BLaER1 treated with 17β-estradiol and CSF1 and Interleukin-3, amounts not matched to agents 10 nM and 100 nM (cell line): ENCODE measurements around the gene DLG5.
A peak's percentile ranks its signal among the peaks of the same experiment; 100 is the strongest.

ENCODE experiments used
- H3K27ac ChIP-seq, 11 experiments: shearing (Covaris generic); formaldehyde crosslinking; 2 replicates each; pipeline ENCODE4 v1.8.1; 2022
- H3K27me3 ChIP-seq, 11 experiments: shearing (Covaris generic); formaldehyde crosslinking; 2 replicates each; pipeline ENCODE4 v1.8.1; 2022
- H3K36me3 ChIP-seq, 11 experiments: shearing (Covaris generic); formaldehyde crosslinking; 2 replicates each; pipeline ENCODE4 v1.8.1; 2022
- H3K4me1 ChIP-seq, 10 experiments: shearing (Covaris generic); formaldehyde crosslinking; 2 replicates each; pipeline ENCODE4 v1.8.1; 2022
- H3K4me2 ChIP-seq, 11 experiments: shearing (Covaris generic); formaldehyde crosslinking; 2 replicates each; pipeline ENCODE4 v1.8.1; 2022
- H3K4me3 ChIP-seq, 10 experiments: shearing (Covaris generic); formaldehyde crosslinking; 2 replicates each; pipeline ENCODE4 v1.8.1; 2022
- H3K9ac ChIP-seq, 11 experiments: shearing (Covaris generic); formaldehyde crosslinking; 2 replicates each; pipeline ENCODE4 v1.8.1; 2022
- H3K9me3 ChIP-seq, 11 experiments: shearing (Covaris generic); formaldehyde crosslinking; replicated peaks in 1 of 11; 2 replicates each; pipeline ENCODE4 v1.8.1; 2022
- H4K20me1 ChIP-seq, 11 experiments: shearing (Covaris generic); formaldehyde crosslinking; 2 replicates each; pipeline ENCODE4 v1.8.1; 2022
- Cebpa-rat ChIP-seq, 11 experiments: shearing (Covaris generic); IDR thresholded peaks; 2 replicates each; pipeline ENCODE4 v1.8.1; 2022

DLG5 gene

GRCh38 chr10:77819210-77820112 is 107.1 kb downstream of the DLG5 start:
- Histone ChIP-seq H3K27ac (no peak overlapping the region), H3K9ac (no peak overlapping the region), H3K27me3 (no peaks in the 10 kb centered on the region), H4K20me1 (peaks cover 0 to 17% (median 7%) of the 10 kb centered on the region in 11 experiments; a peak in 9 of 22 replicates), H3K4me2 (peak overlapping the region in 8 of 11 experiments; percentile 66 to 93 (median 85); a peak in 16 of 22 replicates), H3K9me3 (no peaks in the 10 kb centered on the region), H3K4me1 (peaks cover 7 to 47% (median 32%) of the 10 kb centered on the region in 10 experiments; a peak in 18 of 20 replicates), H3K4me3 (no peak overlapping the region), H3K36me3 (peaks cover 26 to 58% (median 49%) of the 10 kb centered on the region in 11 experiments; a peak in 21 of 22 replicates)
- no peak for TF ChIP-seq Cebpa-rat (IDR thresholded peaks at IDR 0.05)

DNA sequence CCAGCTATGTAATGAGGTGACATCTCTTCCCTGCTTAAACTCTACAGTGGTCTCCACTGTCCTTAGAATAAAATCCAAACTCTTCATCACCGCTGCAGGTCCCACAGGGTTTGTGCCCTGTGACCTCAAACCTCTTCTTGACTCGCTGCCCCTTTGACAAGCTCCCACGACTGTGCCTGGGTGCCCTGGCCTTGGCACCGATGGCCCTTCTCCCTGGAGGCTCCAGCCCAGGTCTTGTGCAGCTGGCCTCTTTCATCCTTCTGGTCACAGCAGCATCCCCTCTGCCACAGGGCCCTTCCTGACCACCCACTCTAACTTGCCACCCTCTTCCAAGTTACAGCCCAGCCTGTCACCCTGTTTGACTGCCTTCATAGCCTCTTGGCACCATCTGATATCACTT is 108.2 kb downstream of the DLG5 start:
- H3K9me3 ChIP-seq: no peaks in the 10 kb centered on the region
- H3K36me3 ChIP-seq: peaks cover 26 to 54% (median 43%) of the 10 kb centered on the region in 11 experiments; a peak in 21 of 22 replicates
- no peak for TF ChIP-seq Cebpa-rat (IDR thresholded peaks at IDR 0.05)

GRCh38 chr10:77817541-77817940 is 109.0 kb downstream of the DLG5 start:
- Histone ChIP-seq H3K9me3 (no peaks in the 10 kb centered on the region), H3K4me2 (peak overlapping the region in 2 of 11 experiments; percentile 8 to 12; a peak in 2 of 22 replicates), H3K27ac (no peak overlapping the region), H3K9ac (no peak overlapping the region), H4K20me1 (peaks cover 0 to 17% (median 7%) of the 10 kb centered on the region in 11 experiments; a peak in 9 of 22 replicates), H3K4me1 (peaks cover 7 to 47% (median 32%) of the 10 kb centered on the region in 10 experiments; a peak in 18 of 20 replicates), H3K27me3 (no peaks in the 10 kb centered on the region), H3K36me3 (peaks cover 26 to 61% (median 47%) of the 10 kb centered on the region in 11 experiments; a peak in 21 of 22 replicates), H3K4me3 (no peak overlapping the region)
- TF ChIP-seq Cebpa-rat (IDR thresholded peaks at IDR 0.05): no peak

More for the DNA sequence above, 108.2 kb downstream of the DLG5 start:
- Histone ChIP-seq H3K4me2 (0 out of 22 replicates have a peak overlapping the region, but pooled peaks of 1 of the 11 experiments have one; percentile 24), H3K9ac (no peak overlapping the region), H3K4me1 (peaks cover 7 to 47% (median 32%) of the 10 kb centered on the region in 10 experiments; a peak in 18 of 20 replicates), H3K27me3 (no peaks in the 10 kb centered on the region), H3K4me3 (no peak overlapping the region), H3K27ac (no peak overlapping the region), H4K20me1 (peaks cover 0 to 17% (median 7%) of the 10 kb centered on the region in 11 experiments; a peak in 9 of 22 replicates)

DNA sequence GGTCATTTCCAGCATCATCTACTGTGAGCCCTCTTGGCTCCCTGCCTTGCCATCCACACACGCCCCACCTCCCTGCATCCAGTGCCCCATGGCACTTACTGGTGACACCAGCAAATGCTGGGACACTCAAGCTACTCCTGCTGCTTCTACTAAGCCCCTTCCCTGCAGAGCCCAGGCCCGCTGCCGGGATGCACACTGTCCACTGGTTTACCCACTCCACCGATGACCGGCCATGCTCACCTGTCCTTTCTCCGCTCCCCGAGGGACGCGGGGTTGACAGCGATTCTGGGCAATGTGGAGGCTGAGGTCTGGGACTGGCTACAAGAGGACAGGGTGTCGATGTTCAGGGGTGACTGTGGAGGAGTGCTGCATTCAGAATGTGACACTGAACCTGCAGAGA is 110.2 kb downstream of the DLG5 start:
- TF ChIP-seq Cebpa-rat (IDR thresholded peaks at IDR 0.05): no peak
- no peak overlapping the region for H3K4me3 ChIP-seq
- no peak overlapping the region for H3K4me2 ChIP-seq
- H3K9me3 ChIP-seq: no peaks in the 10 kb centered on the region
- peaks cover 29 to 73% (median 56%) of the 10 kb centered on the region in 11 experiments; a peak in 21 of 22 replicates for H3K36me3 ChIP-seq
- H3K4me1 ChIP-seq: peaks cover 0 to 36% (median 22%) of the 10 kb centered on the region in 10 experiments; a peak in 17 of 20 replicates
- no peak overlapping the region for H3K27ac ChIP-seq
- H4K20me1 ChIP-seq: peaks cover 0 to 17% (median 6%) of the 10 kb centered on the region in 11 experiments; a peak in 8 of 22 replicates
- no peaks in the 10 kb centered on the region for H3K27me3 ChIP-seq
- no peak overlapping the region for H3K9ac ChIP-seq

- no peaks in the 10 kb centered on the region for H3K9me3 ChIP-seq
- H3K27ac ChIP-seq: no peak overlapping the region
- no peaks in the 10 kb centered on the region for H3K27me3 ChIP-seq
- no peak for TF ChIP-seq Cebpa-rat (IDR thresholded peaks at IDR 0.05)
- H3K9ac ChIP-seq: no peak overlapping the region
- peaks cover 0 to 13% (median 0%) of the 10 kb centered on the region in 11 experiments; a peak in 3 of 22 replicates for H4K20me1 ChIP-seq
- H3K4me1 ChIP-seq: peaks cover 0 to 10% (median 0%) of the 10 kb centered on the region in 10 experiments; a peak in 4 of 20 replicates
- H3K4me3 ChIP-seq: no peak overlapping the region
- no peak overlapping the region for H3K4me2 ChIP-seq
- peaks cover 37 to 92% (median 67%) of the 10 kb centered on the region in 11 experiments; a peak in 21 of 22 replicates for H3K36me3 ChIP-seq
These were observed 113.8 kb downstream of the DLG5 start for GRCh38 chr10:77812741-77813140.

DNA sequence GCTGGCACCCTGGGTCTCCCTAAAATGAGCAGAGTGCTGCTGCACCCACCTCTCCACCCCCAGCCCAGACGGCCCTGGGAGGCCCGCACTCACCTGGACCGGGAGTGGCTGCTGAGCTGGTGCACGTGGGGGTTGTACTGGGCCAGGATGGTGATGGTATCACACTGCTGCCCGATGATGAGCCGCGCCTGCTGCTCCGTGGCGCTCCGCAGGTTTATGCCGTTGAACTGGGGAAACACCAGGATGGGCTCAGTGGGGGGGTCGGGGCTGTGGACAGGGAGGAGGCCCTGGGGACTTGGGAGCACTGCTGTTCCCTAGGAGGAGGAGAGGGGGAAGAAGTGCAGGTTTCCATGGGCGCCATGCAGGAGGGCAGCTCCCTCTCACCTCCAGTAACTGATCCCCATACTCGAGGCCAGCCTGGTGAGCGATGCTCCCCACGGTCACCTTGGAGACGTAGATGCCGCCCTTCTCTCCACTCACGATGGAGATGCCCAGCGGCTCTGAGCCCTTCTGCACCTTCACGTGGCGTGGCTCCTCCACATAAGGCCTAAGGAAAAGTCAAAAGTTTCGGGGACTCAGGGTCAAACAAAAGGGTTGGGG is 114.6 kb downstream of the DLG5 start:
- H3K9ac ChIP-seq: no peak overlapping the region
- H3K36me3 ChIP-seq: peaks cover 39 to 93% (median 67%) of the 10 kb centered on the region in 11 experiments; a peak in 21 of 22 replicates
- no peak overlapping the region for H3K4me3 ChIP-seq

GRCh38 chr10:77810446-77811335 is 115.9 kb downstream of the DLG5 start:
- Histone ChIP-seq H3K4me3 (no peak overlapping the region), H4K20me1 (peaks cover 0 to 17% (median 0%) of the 10 kb centered on the region in 11 experiments; a peak in 3 of 22 replicates), H3K9ac (no peak overlapping the region; a peak in 2 of 22 replicates), H3K36me3 (peaks cover 38 to 92% (median 64%) of the 10 kb centered on the region in 11 experiments; a peak in 21 of 22 replicates), H3K4me2 (no peak overlapping the region), H3K27ac (no peak overlapping the region), H3K9me3 (no peaks in the 10 kb centered on the region), H3K4me1 (peaks cover 0 to 4% (median 0%) of the 10 kb centered on the region in 10 experiments; a peak in 2 of 20 replicates), H3K27me3 (no peaks in the 10 kb centered on the region)
- no peak for TF ChIP-seq Cebpa-rat (IDR thresholded peaks at IDR 0.05)

More for the DNA sequence above, 114.6 kb downstream of the DLG5 start:
- peaks cover 0 to 17% (median 0%) of the 10 kb centered on the region in 11 experiments; a peak in 3 of 22 replicates for H4K20me1 ChIP-seq
- H3K9me3 ChIP-seq: no peaks in the 10 kb centered on the region
- H3K4me1 ChIP-seq: peaks cover 0 to 2% (median 0%) of the 10 kb centered on the region in 10 experiments; a peak in 1 of 20 replicates
- H3K4me2 ChIP-seq: no peak overlapping the region
- H3K27ac ChIP-seq: no peak overlapping the region
- no peak for TF ChIP-seq Cebpa-rat (IDR thresholded peaks at IDR 0.05)
- H3K27me3 ChIP-seq: no peaks in the 10 kb centered on the region

DNA sequence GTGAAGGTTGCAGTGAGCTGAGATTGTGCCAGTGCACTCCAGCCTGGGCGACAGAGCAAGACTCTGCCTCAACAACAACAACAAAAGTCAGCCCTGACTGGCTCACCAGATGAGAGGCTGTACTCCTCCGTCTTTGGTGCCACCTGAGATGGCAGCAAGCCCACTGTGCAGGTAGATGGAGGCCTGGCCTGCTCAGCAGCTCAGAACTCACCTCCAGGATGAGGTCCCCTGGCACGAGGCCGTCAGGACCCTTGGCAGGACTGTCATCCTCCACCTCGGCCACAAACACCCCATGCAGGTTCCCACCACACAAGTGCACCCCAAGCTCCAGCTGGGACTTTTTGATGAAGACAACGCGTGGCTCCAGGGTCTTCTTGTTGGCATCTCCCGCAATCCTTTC is 117.2 kb downstream of the DLG5 start:
- no peak for TF ChIP-seq Cebpa-rat (IDR thresholded peaks at IDR 0.05)
- H3K9me3 ChIP-seq: no peaks in the 10 kb centered on the region
- no peak overlapping the region for H3K9ac ChIP-seq
- H3K4me2 ChIP-seq: no peak overlapping the region
- no peak overlapping the region for H3K27ac ChIP-seq
- H4K20me1 ChIP-seq: peaks cover 0 to 17% (median 0%) of the 10 kb centered on the region in 11 experiments; a peak in 3 of 22 replicates
- no peak overlapping the region for H3K4me3 ChIP-seq
- H3K36me3 ChIP-seq: peaks cover 46 to 94% (median 69%) of the 10 kb centered on the region in 11 experiments; a peak in 21 of 22 replicates
- H3K4me1 ChIP-seq: peaks cover 0 to 4% (median 0%) of the 10 kb centered on the region in 10 experiments; a peak in 2 of 20 replicates
- no peaks in the 10 kb centered on the region for H3K27me3 ChIP-seq
